GM18505 (cell line): ENCODE measurements around the gene SKIC2.
"Not testable (repeated sequence)": the region's sequence is repeated elsewhere in the genome, so short reads cannot be mapped to it uniquely, and the experiment has no call there.

Experiments used
- ATAC-seq: cut with Tn5 transposase; IDR thresholded peaks from one replicate; pipeline ENCODE4 v1.9.1; 2021; ENCODE audit not compliant: unreplicated experiment

The SKIC2 gene

DNA sequence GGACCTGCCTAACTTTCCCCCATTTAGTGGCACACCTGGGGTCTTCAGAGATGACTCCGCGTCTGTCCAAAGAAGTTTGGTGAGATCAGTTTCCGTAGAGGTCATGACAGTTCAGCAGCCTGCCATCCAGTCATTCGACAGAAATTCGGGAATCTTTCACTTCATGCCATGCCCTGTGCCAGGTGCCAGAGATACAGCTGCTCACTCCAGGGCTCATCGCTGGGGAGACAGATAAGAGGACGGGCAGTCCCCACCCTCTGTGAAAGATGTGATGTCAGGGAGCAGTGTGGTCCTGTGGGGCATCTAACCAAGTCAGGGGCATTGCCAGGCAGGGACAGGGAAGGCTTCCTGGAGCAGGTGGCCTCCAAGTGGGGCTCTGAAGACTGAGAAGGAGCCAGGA lies 44.3 kb downstream of the SKIC2 start:
- not testable (repeated sequence) for ATAC-seq

- not testable (repeated sequence) for ATAC-seq
Measured at GRCh38 chr6:32004393-32004792, 45.4 kb downstream of the SKIC2 start.

- ATAC-seq, result not testable (repeated sequence)
Measured at GRCh38 chr6:32004864-32005537, 46.0 kb downstream of the SKIC2 start.

DNA sequence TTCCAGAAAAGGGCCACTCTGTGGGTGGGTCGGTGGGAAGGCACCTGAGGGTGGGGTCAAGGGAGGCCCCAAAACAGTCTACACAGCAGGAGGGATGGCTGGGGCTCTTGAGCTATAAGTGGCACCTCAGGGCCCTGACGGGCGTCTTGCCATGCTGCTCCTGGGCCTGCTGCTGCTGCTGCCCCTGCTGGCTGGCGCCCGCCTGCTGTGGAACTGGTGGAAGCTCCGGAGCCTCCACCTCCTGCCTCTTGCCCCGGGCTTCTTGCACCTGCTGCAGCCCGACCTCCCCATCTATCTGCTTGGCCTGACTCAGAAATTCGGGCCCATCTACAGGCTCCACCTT lies 46.5 kb downstream of the SKIC2 start:
- not testable (repeated sequence) for ATAC-seq

GRCh38 chr6:32005991-32006529 lies 47.1 kb downstream of the SKIC2 start:
- ATAC-seq, result not testable (repeated sequence)

DNA sequence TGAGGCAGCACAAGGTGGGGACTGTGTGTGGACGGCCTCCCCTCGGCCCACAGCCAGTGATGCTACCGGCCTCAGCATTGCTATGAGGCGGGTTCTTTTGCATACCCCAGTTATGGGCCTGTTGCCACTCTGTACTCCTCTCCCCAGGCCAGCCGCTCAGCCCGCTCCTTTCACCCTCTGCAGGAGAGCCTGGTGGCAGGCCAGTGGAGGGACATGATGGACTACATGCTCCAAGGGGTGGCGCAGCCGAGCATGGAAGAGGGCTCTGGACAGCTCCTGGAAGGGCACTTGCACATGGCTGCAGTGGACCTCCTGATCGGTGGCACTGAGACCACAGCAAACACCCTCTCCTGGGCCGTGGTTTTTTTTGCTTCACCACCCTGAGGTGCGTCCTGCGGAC lies 48.1 kb downstream of the SKIC2 start:
- not testable (repeated sequence) for ATAC-seq

- ATAC-seq, result not testable (repeated sequence)
Measured at GRCh38 chr6:32008037-32008436, 49.1 kb downstream of the SKIC2 start.

DNA sequence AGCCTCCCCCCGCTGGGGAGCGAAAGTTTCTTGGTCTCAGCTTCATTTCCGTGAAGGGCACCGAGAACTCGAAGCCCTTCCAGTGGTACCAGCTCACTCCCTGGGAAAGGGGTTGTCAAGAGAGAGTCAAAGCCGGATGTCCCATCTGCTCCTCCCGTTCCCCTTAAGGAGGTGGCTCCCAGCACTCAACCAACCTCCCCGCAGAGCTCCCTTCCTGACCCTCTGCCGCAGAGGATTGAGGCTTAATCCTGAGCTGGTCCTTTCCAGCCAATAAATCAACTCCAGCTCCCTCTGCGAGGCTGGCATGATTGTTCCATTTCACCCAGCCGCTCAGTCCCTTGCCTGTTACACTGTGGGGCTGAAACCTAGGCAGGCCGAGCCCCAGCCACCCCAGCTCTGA lies 49.6 kb downstream of the SKIC2 start:
- not testable (repeated sequence) for ATAC-seq

GRCh38 chr6:32009537-32009936 lies 50.6 kb downstream of the SKIC2 start:
- not testable (repeated sequence) for ATAC-seq

- ATAC-seq, result not testable (repeated sequence)
Measured at GRCh38 chr6:32010856-32011530, 52.0 kb downstream of the SKIC2 start.

DNA sequence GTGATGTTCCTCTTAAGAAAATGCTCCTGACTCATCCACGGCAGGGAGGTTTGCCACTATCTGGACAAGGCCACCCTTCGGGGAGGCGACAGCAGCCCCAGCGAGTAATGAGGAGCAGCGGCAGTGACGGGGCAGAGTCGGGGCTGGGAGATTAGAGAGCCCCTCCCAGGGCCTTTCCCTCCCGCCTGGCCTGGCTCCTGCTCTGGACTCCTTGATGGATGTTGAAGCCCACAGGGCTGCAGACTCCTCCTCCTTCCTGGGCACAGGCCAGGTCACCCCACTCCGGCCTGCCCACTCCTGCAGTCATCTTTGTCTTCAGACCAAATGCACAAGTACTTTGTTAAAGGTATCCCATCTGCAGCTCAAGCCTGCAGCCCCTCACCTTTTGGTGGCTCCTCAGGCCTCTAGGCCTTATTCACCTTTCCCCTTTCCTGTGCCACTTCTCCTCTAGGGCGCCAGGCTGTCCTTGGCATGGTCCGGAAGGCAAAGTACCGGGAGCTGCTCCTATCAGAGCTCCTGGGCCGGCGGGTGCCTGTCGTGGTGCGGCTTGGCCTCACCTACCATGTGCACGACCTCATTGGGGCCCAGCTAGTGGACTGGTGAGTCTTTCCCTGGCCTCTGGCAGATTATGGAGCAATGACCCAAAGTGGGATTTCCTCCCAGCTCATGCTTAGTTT lies 54.1 kb downstream of the SKIC2 start:
- ATAC-seq, result not testable (repeated sequence)

DNA sequence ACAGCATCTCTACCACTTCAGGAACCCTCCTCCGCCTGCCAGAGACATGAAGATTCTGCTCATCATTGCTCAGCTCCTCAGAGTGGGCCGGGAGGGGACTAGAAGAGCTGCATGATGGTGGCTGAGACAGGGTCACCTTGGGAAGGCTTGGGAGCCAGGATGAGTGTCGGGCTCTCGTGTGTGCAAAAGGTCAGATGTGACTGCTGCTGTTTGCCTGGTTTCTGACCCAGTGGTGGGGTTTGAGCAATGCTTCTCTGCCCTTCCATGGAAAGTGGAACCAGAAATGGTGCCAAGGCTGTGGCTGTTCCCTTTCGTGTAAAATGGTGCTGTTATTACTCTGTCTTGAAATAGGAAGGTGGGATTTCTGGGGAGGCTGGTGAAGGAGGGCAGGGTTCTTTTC lies 54.8 kb downstream of the SKIC2 start:
- not testable (repeated sequence) for ATAC-seq

GRCh38 chr6:32014547-32014946 lies 55.6 kb downstream of the SKIC2 start, which contains the start of gene C4B:
Gene C4B (plus strand): TSS chr6:32014795. CDS start chr6:32014846, 51 bp downstream.
- ATAC-seq, result not testable (repeated sequence)
